HG03045 (cell line): ENCODE results near the gene RPL13A.
"Not testable (repeated sequence)": the region's sequence is repeated elsewhere in the genome, so short reads cannot be mapped to it uniquely, and the experiment has no call there.

Source experiments
- ATAC-seq: cut with Tn5 transposase; IDR thresholded peaks from one replicate; pipeline ENCODE4 v1.9.1; 2021; ENCODE audit warnings: mild to moderate bottlenecking, moderate library complexity; ENCODE audit not compliant: unreplicated experiment

The RPL13A gene

DNA sequence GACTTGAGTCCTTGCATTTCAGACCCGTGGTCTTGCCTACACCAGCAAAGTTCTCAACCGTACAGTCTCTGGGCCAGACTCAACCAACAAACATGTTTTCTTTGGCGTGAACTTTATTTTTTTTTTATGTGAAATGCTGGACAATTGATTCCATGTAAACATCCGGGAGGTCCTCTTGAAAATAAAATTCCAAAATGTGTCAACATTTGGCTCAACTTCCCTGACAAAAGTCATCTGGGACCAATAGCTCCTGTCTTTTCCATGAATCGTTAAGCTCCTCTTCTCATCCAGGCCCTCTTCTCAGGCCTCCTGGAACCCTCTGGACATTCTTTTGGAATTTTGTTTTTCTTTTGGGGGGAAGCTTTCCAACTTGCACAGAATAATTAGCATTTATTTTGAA, 31.6 kb upstream of the RPL13A start:
- ATAC-seq, result no peak

DNA sequence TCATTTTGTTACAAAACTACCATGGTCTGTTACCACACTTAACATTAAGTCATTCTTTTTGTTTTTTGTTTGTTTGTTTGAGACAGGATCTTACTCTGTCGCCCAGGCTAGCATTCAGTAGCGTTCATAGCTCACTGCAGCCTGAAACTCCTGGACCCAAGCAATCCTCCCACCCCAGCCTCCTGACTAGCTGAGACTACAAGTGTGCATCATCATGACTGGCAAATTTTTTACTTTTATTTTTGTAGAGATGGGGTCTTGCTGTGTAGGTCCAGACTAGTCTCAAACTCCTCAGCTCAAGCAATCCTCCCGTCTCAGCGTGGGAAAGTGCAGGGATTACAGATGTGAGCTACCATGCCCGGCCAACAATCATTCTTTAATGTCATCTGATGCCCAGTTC, 31.1 kb upstream of the RPL13A start:
- no peak for ATAC-seq

GRCh38 chr19:49458567-49458903, 28.9 kb upstream of the RPL13A start:
- ATAC-seq, result no peak

DNA sequence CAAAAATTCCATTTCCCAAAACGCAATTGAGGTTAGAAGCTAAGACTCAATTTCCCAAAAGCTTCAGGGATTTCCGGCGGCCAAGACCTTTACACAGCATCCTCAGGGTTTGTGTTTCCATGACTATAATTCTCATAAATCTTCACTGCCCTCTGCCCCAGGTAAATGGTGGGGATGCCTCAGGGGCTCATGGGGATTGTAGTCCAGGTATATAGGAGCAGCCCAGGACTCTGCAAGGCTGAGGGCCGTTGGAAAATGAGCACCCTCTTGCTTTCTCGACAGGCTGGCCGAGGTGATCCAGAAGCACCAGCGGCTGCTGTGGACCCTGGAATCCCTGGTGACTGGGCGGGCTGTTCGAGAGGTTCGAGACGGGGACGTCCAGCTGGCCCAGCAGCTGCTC, 28.0 kb upstream of the RPL13A start:
- no peak for ATAC-seq

- ATAC-seq, result not testable (repeated sequence)
Observed at GRCh38 chr19:49461130-49461529, 26.3 kb upstream of the RPL13A start.

DNA sequence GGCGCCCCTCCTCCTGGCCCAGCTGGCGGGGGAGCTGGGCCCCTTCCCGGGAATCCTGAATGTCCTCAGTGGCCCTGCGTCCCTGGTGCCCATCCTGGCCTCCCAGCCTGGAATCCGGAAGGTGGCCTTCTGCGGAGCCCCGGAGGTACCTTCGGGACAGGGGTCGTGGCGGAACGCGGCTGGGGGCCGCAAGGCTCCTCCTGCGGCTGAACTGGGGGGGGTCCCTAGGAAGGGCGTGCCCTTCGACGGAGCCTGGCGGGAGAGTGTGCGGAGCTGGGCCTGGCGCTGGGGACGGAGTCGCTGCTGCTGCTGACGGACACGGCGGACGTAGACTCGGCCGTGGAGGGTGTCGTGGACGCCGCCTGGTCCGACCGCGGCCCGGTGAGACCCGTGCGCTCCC, 25.8 kb upstream of the RPL13A start:
- ATAC-seq, result no peak

GRCh38 chr19:49462492-49462891, 24.9 kb upstream of the RPL13A start:
- ATAC-seq, result no peak

DNA sequence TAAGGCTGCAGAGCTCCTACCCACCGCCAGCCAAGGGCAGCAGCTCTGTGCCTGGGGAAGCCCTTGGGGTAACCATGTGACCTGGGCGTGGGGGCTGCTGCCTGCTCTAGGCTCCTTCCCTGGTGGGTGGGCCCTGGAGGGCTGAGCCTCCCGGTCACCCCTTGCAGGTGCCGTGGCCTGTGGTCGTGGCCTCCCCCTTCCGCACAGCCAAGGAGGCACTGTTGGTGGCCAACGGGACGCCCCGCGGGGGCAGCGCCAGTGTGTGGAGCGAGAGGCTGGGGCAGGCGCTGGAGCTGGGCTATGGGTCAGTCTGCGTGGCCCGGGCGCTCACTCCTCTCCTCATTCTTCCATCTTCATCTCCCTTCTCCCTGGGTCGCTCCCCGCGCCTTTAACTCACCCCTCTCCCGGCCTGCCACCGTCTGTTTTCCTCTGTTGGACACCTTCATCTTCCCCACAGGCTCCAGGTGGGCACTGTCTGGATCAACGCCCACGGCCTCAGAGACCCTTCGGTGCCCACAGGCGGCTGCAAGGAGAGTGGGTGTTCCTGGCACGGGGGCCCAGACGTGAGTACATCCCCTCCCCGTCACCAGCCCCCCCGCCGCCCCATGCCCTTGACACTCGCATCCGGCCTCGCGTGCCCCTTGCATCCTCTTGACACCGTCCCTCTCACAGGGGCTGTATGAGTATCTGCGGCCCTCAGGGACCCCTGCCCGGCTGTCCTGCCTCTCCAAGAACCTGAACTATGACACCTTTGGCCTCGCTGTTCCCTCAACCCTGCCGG, 23.3 kb upstream of the RPL13A start:
- no peak for ATAC-seq

DNA sequence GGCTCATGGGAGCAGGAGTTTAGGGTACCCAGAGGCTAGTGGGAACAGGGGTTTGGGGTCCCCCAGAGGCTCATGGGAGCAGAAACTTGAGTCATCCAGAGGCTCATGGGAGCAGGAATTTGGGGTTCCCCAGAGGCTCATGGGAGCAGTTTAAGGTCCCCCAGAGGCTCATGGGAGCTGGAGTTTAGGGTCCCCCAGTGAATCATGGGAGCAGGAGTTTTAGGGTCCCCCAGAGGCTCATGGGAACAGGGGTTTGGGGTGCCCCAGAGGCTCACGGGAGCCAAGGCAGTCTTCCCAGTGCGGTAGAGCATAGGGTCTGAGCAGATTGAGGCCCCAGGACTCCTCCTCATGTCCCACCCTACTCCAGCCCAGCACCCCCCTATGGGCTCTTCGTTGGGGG, 22.0 kb upstream of the RPL13A start:
- ATAC-seq, result no peak

DNA sequence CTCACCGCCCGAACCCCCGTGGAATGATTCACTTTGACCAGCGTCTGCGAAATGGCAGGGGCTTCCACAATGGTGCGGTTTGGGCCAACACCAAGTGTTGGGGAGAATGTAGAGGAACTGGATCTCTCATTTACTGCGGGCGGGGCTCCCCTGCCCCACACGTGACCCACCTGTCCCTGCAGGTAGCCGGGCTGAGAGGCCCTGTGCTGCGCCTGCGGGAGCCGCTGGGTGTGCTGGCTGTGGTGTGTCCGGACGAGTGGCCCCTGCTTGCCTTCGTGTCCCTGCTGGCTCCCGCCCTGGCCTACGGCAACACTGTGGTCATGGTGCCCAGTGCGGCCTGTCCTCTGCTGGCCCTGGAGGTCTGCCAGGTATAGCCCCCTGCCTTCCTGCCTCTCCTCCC, 19.2 kb upstream of the RPL13A start:
- no peak for ATAC-seq

GRCh38 chr19:49468746-49469447, 18.5 kb upstream of the RPL13A start:
- ATAC-seq, result peak; percentile 56

DNA sequence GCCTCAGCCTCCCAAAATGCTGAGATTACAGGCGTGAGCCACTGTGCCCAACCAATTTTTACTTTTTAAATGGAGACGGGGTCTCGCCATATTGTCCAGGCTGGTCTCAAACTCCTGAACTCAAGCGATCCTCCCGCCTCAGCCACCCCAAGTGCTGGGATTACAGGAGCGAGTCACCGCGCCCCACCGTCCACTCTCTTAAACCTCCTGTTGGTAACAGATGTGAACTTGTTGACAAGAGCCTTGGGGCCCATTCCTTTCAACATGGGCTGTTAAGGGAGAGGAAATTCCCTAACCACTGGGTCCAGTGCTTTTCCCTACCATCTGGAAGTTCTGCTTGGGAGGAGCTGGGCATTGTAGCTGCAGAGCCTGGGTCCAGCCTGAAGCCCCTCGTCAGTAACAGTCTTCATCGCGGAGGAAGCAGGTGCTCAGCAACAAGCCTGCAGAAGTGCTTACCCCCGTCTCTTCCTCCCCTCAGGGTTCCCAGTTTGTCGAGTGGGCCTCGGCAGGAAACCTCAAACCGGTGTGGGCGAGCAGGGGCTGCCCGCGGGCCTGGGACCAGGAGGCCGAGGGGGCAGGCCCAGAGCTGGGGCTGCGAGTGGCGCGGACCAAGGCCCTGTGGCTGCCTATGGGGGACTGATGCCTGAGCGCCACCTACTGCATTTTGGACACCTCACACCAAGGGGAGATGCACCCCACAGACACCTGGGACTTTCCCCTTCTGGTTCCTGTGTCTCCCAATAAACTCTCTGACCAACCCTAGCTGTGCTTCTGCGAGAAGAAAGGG, 17.4 kb upstream of the RPL13A start:
- no peak for ATAC-seq

- no peak for ATAC-seq
Observed at GRCh38 chr19:49470615-49470978, 16.8 kb upstream of the RPL13A start.

GRCh38 chr19:49472936-49473335, 14.5 kb upstream of the RPL13A start:
- ATAC-seq, result no peak

DNA sequence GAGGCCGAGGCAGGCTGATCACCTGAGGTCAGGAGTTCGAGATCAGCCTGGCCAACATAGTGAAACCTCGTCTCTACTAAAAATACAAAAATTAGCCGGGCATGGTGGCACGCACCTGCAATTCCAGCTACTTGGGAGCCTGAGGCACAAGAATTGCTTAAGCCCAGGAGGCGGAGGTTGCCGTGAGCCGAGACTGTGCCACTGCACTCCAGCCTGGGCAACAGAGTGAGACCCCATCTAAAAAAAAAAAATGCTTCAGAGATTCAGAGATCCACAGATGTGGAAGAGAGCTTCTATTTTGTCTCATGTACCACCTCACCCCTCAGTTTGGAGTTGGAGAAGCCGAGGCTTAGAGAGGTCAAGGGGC, 13.9 kb upstream of the RPL13A start:
- ATAC-seq, result not testable (repeated sequence)

GRCh38 chr19:49473868-49474541, 13.4 kb upstream of the RPL13A start, which contains the start of gene FLT3LG:
Gene FLT3LG (plus strand): TSS chr19:49474215. CDS start chr19:49474640, 425 bp downstream.
- no peak for ATAC-seq

DNA sequence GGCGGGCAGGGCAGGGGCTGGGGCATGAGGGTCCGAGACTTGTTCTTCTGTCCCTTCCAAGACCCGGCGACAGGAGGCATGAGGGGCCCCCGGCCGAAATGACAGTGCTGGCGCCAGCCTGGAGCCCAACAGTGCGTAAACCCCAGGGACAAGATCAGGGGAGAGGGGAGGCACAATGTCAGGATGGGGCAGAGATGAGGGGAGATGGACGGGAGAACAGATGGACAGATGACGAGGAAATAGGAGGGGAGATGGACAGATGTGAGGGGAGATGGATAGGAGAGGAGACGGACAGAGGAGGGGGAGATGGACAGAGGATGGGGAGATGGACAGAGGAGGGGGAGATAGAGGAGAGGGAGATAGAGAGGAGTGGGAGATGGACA, 12.9 kb upstream of the RPL13A start:
- no peak for ATAC-seq

DNA sequence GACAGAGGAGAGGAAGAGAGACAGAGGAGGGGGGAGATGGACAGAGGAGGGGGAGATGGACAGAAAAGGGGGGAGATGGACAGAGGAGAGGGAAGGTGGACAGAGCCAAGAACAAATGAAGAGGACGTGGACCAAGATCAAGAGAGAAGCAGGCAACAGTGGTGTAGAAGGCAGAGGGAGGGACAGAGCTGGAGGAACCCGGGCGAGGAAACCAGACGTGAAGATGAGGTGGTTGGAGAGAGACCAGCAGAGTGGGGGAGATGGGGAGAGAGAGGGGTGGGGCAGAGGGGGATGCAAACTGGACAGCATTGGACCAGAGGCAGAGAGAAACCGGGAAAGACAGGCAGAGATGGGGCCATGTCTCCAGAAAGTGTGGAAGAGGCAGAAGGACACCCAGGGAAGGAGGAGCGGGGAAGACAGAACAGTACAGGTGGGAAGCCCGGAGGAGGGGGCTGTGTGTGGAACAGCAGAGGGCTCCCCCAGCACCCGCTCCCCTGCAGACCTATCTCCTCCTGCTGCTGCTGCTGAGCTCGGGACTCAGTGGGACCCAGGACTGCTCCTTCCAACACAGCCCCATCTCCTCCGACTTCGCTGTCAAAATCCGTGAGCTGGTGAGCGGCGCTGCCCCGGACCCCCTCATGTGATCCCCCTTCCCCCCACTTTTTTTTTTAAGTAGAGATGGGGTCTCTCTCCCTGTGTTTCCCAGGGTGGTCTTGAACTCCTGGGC, 12.1 kb upstream of the RPL13A start:
- no peak for ATAC-seq

- no peak for ATAC-seq
Observed at GRCh38 chr19:49475995-49476880, 11.2 kb upstream of the RPL13A start.
